HEK293 (cell line): ENCODE measurements around the gene ERF.

Experiments
- KLF9 ChIP-seq: fragments of 450-650 bp; formaldehyde crosslinking; IDR thresholded peaks from 2 replicates; pipeline ENCODE4 v1.5.1; 2016; ENCODE audit warnings: missing biosample characterization, missing genetic modification characterization, low read depth
- MEIS1 ChIP-seq: sonication (generic); formaldehyde crosslinking; IDR thresholded peaks from 2 replicates; pipeline ENCODE4 v1.8.1; 2022; ENCODE audit warnings: missing genetic modification reagents, mild to moderate bottlenecking, borderline replicate concordance
- MZF1 ChIP-seq: fragments of 450-650 bp; formaldehyde crosslinking; IDR thresholded peaks from 2 replicates; pipeline ENCODE4 v1.5.1; 2017; ENCODE audit warnings: missing biosample characterization, missing genetic modification characterization, borderline replicate concordance
- PRDM1 ChIP-seq: fragments of 450-650 bp; formaldehyde crosslinking; IDR thresholded peaks from 2 replicates; pipeline ENCODE4; 2016; ENCODE audit warnings: missing biosample characterization, missing genetic modification characterization
- SALL2 ChIP-seq: fragments of 450-650 bp; formaldehyde crosslinking; IDR thresholded peaks from 2 replicates; pipeline ENCODE4 v1.5.0; 2017; ENCODE audit warnings: missing biosample characterization, mild to moderate bottlenecking, missing genetic modification characterization, borderline replicate concordance
- SCRT1 ChIP-seq: fragments of 450-650 bp; formaldehyde crosslinking; IDR thresholded peaks from 2 replicates; pipeline ENCODE4 v1.5.1; 2016; ENCODE audit warnings: missing biosample characterization, missing genetic modification characterization, borderline replicate concordance
- ZBTB1 ChIP-seq: fragments of 450-650 bp; formaldehyde crosslinking; IDR thresholded peaks from 2 replicates; pipeline ENCODE4 v1.5.1; 2016; ENCODE audit warnings: missing biosample characterization, missing genetic modification characterization
- ZFP37 ChIP-seq: fragments of 450-650 bp; formaldehyde crosslinking; IDR thresholded peaks from 2 replicates; pipeline ENCODE4 v1.5.1; 2016; ENCODE audit warnings: missing biosample characterization, missing genetic modification characterization
- ZNF10 ChIP-seq: fragments of 450-650 bp; formaldehyde crosslinking; IDR thresholded peaks from 2 replicates; pipeline ENCODE4 v1.5.1; 2017; ENCODE audit warnings: missing biosample characterization, missing genetic modification characterization
- ZNF155 ChIP-seq: fragments of 450-650 bp; formaldehyde crosslinking; IDR thresholded peaks from 2 replicates; pipeline ENCODE4 v1.5.1; 2016; ENCODE audit warnings: missing biosample characterization, missing genetic modification characterization
- ZNF350 ChIP-seq: fragments of 450-650 bp; formaldehyde crosslinking; IDR thresholded peaks from 2 replicates; pipeline ENCODE4 v1.5.0; 2017; ENCODE audit warnings: missing biosample characterization, mild to moderate bottlenecking, missing genetic modification characterization
- ZNF37A ChIP-seq: fragments of 450-650 bp; IDR thresholded peaks from 2 replicates; pipeline ENCODE4 v1.5.1; 2018; ENCODE audit warnings: missing biosample characterization, missing genetic modification characterization
- ZNF529 ChIP-seq: fragments of 450-650 bp; formaldehyde crosslinking; IDR thresholded peaks from 2 replicates; pipeline ENCODE4 v1.5.1; 2017; ENCODE audit warnings: missing genetic modification characterization, missing biosample characterization; ENCODE audit not compliant: insufficient replicate concordance
- ZNF549 ChIP-seq: fragments of 450-650 bp; IDR thresholded peaks from 2 replicates; pipeline ENCODE4 v1.5.1; 2018; ENCODE audit warnings: missing biosample characterization, missing genetic modification characterization, mild to moderate bottlenecking, inconsistent platforms, moderate library complexity
- ZNF560 ChIP-seq: fragments of 450-650 bp; formaldehyde crosslinking; IDR thresholded peaks from 2 replicates; pipeline ENCODE4 v1.5.1; 2017; ENCODE audit warnings: missing biosample characterization, missing genetic modification characterization, borderline replicate concordance
- ZNF561 ChIP-seq: fragments of 450-650 bp; IDR thresholded peaks from 2 replicates; pipeline ENCODE4 v1.5.1; 2018; ENCODE audit warnings: missing biosample characterization, missing genetic modification characterization, borderline replicate concordance
- ZNF585B ChIP-seq: fragments of 450-650 bp; formaldehyde crosslinking; IDR thresholded peaks from 2 replicates; pipeline ENCODE4 v1.5.1; 2016; ENCODE audit warnings: missing biosample characterization, missing genetic modification characterization
- ZNF621 ChIP-seq: fragments of 450-650 bp; formaldehyde crosslinking; IDR thresholded peaks from 2 replicates; pipeline ENCODE4 v1.5.1; 2017; ENCODE audit warnings: missing biosample characterization, missing genetic modification characterization
- ZNF623 ChIP-seq: fragments of 450-650 bp; formaldehyde crosslinking; IDR thresholded peaks from 2 replicates; pipeline ENCODE4 v1.5.1; 2016; ENCODE audit warnings: missing biosample characterization, missing genetic modification characterization
- ZNF664 ChIP-seq: fragments of 450-650 bp; formaldehyde crosslinking; IDR thresholded peaks from 2 replicates; pipeline ENCODE4 v1.5.1; 2016; ENCODE audit warnings: missing biosample characterization, missing genetic modification characterization
- ZNF776 ChIP-seq: fragments of 450-650 bp; formaldehyde crosslinking; IDR thresholded peaks from 2 replicates; pipeline ENCODE4 v1.5.0; 2017; ENCODE audit warnings: missing biosample characterization, missing genetic modification characterization, borderline replicate concordance
- ZSCAN23 ChIP-seq: fragments of 450-650 bp; formaldehyde crosslinking; IDR thresholded peaks from 2 replicates; pipeline ENCODE4 v1.5.1; 2016; ENCODE audit warnings: missing biosample characterization, missing genetic modification characterization
- TF ChIP-seq, protein P1 (sequence below): fragments of 450-650 bp; formaldehyde crosslinking; IDR thresholded peaks from 2 replicates; pipeline ENCODE4 v1.5.1; 2016; ENCODE audit warnings: missing biosample characterization, missing genetic modification characterization
- TF ChIP-seq, protein P2 (sequence below): fragments of 450-650 bp; formaldehyde crosslinking; IDR thresholded peaks from 2 replicates; pipeline ENCODE4 v1.5.1; 2016; ENCODE audit warnings: missing biosample characterization, missing genetic modification characterization
- TF ChIP-seq, protein P3 (sequence below): fragments of 450-650 bp; formaldehyde crosslinking; IDR thresholded peaks from 2 replicates; pipeline ENCODE4 v1.5.1; 2016; ENCODE audit warnings: missing biosample characterization, missing genetic modification characterization
- TF ChIP-seq, protein P4 (sequence below): fragments of 450-650 bp; formaldehyde crosslinking; IDR thresholded peaks from 2 replicates; pipeline ENCODE4 v1.5.1; 2016; ENCODE audit warnings: missing biosample characterization, missing genetic modification characterization, borderline replicate concordance
- TF ChIP-seq, protein P5 (sequence below): fragments of 450-650 bp; IDR thresholded peaks from 2 replicates; pipeline ENCODE4 v1.5.1; 2018; ENCODE audit warnings: missing biosample characterization, mild to moderate bottlenecking, missing genetic modification characterization
- TF ChIP-seq, protein P6 (sequence below): fragments of 450-650 bp; formaldehyde crosslinking; IDR thresholded peaks from 2 replicates; pipeline ENCODE4 v1.5.1; 2016; ENCODE audit warnings: missing biosample characterization, missing genetic modification characterization

ERF gene

DNA sequence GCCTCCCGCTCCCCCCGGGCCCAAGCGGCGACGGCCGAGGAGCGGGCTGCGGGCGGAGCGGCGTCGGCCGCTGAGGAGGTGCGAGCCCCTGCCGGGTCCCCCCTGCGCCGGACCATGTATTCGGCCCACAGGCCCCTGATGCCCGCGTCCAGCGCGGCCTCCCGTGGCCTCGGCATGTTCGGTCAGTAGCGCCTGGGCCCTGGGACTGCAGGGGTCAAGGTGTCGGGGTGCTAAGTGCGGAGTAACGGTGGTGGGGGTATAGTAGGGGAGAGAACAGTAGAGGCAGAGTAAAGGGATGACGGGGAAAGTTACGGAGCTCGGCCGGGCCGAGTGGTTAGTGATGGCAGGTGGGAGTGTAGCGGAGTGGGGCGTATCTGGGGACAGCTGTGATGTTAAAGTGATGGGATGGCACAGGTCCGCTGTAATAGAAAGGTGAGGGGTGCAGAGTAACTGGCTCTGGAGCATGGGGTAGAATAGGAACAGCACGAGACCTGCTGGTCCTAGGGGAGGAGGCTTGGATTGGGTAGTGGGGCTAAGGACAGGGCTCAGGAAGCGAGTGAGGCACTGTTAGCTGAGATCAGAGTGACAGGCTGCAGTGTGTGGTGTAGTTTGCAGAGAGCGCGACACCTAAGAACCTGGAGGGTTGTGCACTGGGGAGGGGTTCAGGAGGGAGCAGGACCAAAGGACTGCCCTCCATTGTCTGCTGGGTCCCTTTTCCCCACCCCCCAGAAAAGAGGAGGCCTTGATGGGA, 29.8 kb upstream of the ERF start (continued):
- TF ChIP-seq, protein P1, sequence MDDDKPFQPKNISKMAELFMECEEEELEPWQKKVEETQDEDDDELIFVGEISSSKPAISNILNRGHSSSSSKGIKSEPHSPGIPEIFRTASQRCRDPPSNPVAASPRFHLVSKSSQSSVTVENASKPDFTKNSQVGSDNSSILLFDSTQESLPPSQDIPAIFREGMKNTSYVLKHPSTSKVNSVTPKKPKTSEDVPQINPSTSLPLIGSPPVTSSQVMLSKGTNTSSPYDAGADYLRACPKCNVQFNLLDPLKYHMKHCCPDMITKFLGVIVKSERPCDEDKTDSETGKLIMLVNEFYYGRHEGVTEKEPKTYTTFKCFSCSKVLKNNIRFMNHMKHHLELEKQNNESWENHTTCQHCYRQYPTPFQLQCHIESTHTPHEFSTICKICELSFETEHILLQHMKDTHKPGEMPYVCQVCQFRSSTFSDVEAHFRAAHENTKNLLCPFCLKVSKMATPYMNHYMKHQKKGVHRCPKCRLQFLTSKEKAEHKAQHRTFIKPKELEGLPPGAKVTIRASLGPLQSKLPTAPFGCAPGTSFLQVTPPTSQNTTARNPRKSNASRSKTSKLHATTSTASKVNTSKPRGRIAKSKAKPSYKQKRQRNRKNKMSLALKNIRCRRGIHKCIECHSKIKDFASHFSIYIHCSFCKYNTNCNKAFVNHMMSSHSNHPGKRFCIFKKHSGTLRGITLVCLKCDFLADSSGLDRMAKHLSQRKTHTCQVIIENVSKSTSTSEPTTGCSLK (tag by site-specific recombination): no peak
- TF ChIP-seq SALL2 (tag by site-specific recombination): no peak
- no peak for TF ChIP-seq ZNF37A (tag by site-specific recombination)
- no peak for TF ChIP-seq ZNF155
- no peak for TF ChIP-seq ZNF529 (tag by site-specific recombination)
- no peak for TF ChIP-seq ZNF664 (tag by site-specific recombination)
- TF ChIP-seq ZNF561 (tag by site-specific recombination): no peak
- TF ChIP-seq PRDM1: no peak
- TF ChIP-seq, protein P2, sequence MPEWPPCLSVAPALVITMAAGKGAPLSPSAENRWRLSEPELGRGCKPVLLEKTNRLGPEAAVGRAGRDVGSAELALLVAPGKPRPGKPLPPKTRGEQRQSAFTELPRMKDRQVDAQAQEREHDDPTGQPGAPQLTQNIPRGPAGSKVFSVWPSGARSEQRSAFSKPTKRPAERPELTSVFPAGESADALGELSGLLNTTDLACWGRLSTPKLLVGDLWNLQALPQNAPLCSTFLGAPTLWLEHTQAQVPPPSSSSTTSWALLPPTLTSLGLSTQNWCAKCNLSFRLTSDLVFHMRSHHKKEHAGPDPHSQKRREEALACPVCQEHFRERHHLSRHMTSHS (tag by site-specific recombination): no peak
- no peak for TF ChIP-seq ZNF621 (tag by site-specific recombination)
- TF ChIP-seq MZF1 (tag by site-specific recombination): no peak
- TF ChIP-seq ZNF549 (tag by site-specific recombination): no peak
- no peak for TF ChIP-seq ZNF776 (tag by site-specific recombination)
- TF ChIP-seq, protein P3, sequence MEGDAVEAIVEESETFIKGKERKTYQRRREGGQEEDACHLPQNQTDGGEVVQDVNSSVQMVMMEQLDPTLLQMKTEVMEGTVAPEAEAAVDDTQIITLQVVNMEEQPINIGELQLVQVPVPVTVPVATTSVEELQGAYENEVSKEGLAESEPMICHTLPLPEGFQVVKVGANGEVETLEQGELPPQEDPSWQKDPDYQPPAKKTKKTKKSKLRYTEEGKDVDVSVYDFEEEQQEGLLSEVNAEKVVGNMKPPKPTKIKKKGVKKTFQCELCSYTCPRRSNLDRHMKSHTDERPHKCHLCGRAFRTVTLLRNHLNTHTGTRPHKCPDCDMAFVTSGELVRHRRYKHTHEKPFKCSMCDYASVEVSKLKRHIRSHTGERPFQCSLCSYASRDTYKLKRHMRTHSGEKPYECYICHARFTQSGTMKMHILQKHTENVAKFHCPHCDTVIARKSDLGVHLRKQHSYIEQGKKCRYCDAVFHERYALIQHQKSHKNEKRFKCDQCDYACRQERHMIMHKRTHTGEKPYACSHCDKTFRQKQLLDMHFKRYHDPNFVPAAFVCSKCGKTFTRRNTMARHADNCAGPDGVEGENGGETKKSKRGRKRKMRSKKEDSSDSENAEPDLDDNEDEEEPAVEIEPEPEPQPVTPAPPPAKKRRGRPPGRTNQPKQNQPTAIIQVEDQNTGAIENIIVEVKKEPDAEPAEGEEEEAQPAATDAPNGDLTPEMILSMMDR: no peak
- TF ChIP-seq ZFP37: no peak
- peak; percentile 32; the same call in 1 of the 2 replicates for TF ChIP-seq SCRT1 (tag by site-specific recombination)
- TF ChIP-seq ZNF623: no peak
- no peak for TF ChIP-seq ZBTB1 (tag by site-specific recombination)
- TF ChIP-seq ZSCAN23: no peak
- TF ChIP-seq MEIS1: no peak
- TF ChIP-seq ZNF350: no peak
- TF ChIP-seq, protein P4, sequence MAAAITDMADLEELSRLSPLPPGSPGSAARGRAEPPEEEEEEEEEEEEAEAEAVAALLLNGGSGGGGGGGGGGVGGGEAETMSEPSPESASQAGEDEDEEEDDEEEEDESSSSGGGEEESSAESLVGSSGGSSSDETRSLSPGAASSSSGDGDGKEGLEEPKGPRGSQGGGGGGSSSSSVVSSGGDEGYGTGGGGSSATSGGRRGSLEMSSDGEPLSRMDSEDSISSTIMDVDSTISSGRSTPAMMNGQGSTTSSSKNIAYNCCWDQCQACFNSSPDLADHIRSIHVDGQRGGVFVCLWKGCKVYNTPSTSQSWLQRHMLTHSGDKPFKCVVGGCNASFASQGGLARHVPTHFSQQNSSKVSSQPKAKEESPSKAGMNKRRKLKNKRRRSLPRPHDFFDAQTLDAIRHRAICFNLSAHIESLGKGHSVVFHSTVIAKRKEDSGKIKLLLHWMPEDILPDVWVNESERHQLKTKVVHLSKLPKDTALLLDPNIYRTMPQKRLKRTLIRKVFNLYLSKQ: no peak; the same call in 1 of the 2 replicates
- TF ChIP-seq KLF9 (tag by site-specific recombination): peak; percentile 61; the same call in 1 of the 2 replicates
- TF ChIP-seq ZNF10 (tag by site-specific recombination): no peak
- no peak for TF ChIP-seq ZNF585B
- no peak for TF ChIP-seq ZNF560 (tag by site-specific recombination)
- TF ChIP-seq, protein P5, sequence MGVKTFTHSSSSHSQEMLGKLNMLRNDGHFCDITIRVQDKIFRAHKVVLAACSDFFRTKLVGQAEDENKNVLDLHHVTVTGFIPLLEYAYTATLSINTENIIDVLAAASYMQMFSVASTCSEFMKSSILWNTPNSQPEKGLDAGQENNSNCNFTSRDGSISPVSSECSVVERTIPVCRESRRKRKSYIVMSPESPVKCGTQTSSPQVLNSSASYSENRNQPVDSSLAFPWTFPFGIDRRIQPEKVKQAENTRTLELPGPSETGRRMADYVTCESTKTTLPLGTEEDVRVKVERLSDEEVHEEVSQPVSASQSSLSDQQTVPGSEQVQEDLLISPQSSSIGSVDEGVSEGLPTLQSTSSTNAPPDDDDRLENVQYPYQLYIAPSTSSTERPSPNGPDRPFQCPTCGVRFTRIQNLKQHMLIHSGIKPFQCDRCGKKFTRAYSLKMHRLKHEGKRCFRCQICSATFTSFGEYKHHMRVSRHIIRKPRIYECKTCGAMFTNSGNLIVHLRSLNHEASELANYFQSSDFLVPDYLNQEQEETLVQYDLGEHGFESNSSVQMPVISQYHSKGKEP (tag by site-specific recombination): no peak
- TF ChIP-seq, protein P6, sequence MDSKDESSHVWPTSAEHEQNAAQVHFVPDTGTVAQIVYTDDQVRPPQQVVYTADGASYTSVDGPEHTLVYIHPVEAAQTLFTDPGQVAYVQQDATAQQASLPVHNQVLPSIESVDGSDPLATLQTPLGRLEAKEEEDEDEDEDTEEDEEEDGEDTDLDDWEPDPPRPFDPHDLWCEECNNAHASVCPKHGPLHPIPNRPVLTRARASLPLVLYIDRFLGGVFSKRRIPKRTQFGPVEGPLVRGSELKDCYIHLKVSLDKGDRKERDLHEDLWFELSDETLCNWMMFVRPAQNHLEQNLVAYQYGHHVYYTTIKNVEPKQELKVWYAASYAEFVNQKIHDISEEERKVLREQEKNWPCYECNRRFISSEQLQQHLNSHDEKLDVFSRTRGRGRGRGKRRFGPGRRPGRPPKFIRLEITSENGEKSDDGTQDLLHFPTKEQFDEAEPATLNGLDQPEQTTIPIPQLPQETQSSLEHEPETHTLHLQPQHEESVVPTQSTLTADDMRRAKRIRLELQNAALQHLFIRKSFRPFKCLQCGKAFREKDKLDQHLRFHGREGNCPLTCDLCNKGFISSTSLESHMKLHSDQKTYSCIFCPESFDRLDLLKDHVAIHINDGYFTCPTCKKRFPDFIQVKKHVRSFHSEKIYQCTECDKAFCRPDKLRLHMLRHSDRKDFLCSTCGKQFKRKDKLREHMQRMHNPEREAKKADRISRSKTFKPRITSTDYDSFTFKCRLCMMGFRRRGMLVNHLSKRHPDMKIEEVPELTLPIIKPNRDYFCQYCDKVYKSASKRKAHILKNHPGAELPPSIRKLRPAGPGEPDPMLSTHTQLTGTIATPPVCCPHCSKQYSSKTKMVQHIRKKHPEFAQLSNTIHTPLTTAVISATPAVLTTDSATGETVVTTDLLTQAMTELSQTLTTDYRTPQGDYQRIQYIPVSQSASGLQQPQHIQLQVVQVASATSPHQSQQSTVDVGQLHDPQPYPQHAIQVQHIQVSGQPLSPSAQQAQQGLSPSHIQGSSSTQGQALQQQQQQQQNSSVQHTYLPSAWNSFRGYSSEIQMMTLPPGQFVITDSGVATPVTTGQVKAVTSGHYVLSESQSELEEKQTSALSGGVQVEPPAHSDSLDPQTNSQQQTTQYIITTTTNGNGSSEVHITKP (tag by site-specific recombination): no peak; the same call in none of the 2 replicates
